ENCODE data around the gene ZNF892.

DNA sequence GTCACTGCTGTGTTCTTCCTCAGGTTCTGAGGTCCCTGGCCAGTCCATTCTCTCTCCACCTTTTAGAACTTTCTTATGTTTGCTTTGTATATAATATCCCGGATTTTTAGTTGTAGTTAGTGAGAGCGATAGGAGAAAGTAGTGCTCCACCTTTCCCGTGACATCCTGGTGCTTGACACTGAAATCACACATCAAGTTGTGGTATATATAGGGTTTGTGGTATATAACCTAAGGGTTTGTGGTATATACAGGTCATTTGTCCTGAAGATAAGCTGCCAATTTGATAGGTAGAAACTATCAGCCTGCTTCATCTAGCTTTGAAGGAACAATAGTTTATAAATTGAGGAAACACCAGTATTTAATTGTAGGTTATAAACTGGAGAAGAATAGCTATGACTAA lies 13.1 kb downstream of the ZNF892 start:
- TF ChIP-seq POLR2AphosphoS5 (IDR thresholded peaks at IDR 0.05; ENCODE audit: low read depth, low read length) (no peak), POLR2A (IDR thresholded peaks at IDR 0.05; ENCODE audit: low read depth, low read length) (no peak), SPI1 (IDR thresholded peaks at IDR 0.05; ENCODE audit: low read depth, low read length) (no peak), TAF1 (IDR thresholded peaks at IDR 0.05; ENCODE audit: low read depth, low read length) (no peak), PAX5 (IDR thresholded peaks at IDR 0.05; ENCODE audit: insufficient read depth, low read length, severe bottlenecking) (no peak)

All from GM12891 (cell line).